HG02642 (cell line): ENCODE data around the gene TBC1D16.

Experiments used
- ATAC-seq: cut with Tn5 transposase; IDR thresholded peaks from one replicate; pipeline ENCODE4 v1.9.1; 2021; ENCODE audit warnings: mild to moderate bottlenecking; ENCODE audit not compliant: unreplicated experiment, poor library complexity

Gene TBC1D16

DNA sequence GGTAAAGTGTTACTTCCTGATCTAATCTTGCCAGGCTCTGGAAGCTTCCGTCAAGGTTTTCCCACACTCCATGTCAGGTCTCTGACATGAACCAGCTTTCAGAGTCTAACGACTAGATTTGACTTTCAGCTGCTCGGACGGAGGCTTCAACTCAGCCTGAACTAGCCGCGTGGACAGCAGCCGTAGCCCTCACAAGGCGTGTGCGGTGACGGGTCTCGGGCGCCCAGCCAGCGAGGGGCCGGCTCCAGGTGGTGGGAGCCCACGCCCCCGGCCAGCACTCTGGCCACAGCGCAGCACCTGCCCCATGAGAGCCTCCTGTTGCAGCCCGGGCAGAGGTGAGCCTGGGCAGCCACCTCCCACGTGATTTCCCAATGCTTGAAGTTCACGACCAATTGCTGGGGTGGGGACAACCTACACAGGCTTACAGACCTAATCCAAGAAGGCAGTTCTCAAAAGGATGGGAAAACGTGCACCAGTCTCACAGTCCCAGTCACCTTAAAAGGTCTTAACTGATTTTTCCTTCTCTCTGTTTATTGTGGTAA is 45.5 kb downstream of the TBC1D16 start:
- no peak for ATAC-seq

DNA sequence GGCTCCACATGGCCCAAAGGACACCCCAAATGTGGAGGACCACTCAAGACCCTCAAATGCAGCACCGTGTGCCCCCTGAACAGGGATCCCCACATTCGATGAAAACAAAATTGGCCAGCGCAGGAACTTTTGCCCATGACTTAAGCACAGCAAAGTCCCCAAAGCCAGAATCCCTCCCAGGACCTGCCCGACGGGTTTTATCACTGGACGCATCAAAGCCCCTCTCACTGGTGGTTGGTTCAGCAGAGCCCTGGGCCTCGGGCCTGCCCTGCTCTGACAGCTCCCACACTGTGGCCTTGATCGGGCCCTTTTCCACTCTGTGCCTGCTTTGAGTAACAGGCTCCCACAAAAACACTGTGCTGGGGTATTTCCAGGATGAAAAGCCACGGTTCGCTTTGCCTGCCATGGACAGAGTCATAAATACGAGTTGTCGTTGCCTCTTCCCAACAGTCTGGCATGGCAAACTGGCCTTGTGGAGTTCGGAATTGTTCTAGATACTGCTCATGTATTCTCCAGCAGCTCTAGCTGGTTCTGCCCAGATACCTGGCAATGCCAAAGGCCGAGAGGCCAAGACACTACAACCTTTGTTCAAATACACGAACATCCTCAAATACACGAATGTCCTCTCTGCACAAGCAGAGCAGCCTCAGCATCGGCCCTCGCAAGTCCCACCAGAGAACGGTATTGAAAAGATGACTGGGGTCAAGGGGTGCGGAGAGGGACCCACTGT is 46.4 kb downstream of the TBC1D16 start:
- no peak for ATAC-seq

DNA sequence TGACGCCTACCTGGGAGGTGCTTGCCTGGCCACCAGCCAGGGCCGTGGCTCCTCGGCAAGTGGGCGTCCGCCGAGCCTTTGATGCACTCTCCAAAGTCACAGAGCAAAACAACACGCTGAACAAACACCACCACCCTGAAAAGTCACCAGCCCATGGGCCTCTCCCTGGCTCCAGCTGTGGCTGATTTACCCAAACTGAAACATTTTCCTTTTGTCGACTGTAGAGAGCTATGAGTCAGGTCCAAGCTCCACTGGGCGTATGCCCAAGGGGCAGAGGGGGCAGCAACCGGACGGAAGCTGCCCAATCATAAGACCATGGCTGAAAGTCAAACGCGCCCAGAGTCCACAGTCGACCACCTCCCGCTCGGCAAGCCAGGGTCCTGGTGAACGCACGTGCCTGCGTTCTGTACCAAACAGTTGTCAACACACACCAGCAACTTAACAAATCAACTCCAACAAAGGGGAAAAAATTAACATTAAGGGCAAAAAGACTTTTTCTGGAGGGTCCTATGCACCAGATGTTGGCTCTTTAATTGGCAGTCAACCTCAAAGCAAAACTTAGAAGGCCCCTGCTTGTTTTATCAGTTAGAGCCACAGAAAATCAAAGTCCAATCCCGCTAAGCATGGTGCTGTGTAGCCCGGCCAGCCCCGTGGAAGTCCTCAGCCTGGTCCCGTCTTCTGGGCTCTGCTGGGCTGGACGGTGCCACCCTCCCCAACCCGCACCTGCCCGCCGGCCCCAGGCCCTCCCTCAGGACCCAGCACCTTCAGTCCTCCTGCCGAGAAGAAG is 47.3 kb downstream of the TBC1D16 start:
- no peak for ATAC-seq

DNA sequence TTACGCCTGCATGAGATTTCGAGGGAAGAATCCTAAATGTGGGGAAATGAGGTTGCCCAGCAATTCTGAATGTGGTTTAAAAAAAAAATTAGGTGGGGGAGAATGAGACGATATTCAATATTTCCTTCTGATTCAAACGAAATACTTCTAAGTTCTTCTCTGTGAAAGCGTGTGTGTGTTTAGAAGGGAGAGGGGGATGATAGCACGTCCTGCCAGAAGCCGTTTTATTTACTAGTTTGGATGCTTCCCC is 47.8 kb downstream of the TBC1D16 start:
- no peak for ATAC-seq

DNA sequence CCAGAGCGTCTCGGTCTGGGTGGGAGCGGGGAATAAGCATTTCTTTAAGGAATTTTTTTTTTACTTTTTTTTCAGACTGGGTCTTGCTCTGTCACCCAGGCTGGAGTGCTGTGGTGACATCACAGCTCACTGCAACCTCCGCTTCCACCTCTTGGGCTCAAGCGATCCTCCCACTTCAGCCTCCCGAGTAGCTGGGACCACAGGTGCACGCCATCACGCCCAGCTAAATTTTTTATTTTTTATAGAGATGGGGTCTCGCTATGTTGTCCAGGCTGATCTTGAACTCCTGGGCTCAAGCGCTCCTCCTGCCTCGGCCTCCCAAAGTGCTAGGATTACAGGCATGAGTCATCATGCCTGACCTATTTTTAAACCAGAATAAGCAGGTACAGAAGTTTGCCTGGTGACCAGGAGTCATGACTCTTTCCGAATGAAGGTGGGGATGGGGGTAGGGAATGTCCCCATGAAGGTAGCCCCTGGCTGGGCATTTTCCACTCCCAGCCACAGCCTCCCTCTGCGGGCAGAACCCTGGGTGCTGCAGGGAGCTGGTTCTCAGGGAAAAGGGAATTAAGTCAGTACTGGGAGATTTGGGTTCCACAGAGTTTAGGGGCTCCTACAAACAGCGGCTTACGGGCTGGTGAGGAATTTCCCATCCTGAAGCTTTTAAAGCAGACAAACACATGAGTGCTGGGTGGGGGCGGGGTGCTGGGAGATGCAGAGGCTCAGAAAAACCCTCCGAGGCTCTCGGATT is 48.3 kb downstream of the TBC1D16 start:
- no peak for ATAC-seq

DNA sequence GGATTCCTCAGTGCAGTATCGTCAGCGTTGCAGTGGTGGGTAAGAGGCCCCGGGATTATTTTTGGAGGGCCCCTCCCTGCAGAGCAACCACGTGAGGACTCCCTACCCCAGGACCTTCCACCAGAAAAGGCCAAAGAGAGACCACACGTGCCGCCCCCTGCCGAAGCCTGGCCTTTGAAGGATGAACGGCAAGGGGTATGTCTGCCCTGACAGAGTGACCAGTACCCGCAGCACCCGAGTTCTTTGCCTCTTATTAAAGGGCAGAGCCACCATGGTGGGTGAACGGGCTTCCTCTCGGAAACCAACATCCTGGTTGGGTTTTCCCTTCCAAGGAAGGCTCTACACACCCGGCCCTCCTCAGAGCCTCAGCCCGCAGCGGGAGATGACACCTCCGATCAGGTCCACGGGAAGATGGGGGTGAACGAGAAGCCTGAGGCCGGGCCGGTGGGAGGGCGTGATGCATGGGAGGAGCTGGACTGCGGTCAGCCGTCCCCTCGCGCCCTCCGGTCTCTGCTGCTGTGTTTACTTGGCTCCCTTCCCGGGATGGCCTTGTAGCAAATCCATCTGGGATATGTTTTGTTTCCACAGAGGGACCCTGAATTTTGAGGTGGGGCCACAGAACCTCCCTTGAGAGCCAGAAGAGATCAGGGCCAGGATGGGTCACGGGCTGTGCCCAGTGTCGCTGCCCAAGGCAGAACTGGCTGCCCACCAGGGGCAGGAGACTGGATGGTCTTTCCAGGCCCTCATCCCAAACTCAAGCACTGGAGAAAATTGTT is 49.1 kb downstream of the TBC1D16 start:
- no peak for ATAC-seq

DNA sequence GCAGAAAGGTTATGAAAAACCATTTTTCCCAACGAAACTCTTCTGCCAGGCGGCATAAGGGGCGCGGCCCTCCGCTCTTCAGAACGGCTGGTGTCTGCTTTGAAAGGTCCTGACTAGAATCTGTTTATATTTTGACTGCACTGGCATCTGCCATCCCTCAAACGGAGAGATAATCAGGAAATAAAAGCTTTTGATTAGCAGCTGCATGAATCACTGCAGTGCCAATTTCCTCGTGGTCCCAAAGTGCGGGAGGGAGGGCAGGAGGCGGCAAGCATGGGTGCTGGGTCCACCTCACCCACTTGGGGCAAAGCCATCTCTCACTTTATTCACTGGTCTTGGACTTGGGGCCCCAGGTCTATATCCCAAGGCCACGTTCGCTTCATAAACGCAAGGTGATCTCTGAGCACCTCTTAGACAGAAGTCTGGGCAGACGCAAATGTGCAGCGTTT is 49.7 kb downstream of the TBC1D16 start:
- no peak for ATAC-seq

DNA sequence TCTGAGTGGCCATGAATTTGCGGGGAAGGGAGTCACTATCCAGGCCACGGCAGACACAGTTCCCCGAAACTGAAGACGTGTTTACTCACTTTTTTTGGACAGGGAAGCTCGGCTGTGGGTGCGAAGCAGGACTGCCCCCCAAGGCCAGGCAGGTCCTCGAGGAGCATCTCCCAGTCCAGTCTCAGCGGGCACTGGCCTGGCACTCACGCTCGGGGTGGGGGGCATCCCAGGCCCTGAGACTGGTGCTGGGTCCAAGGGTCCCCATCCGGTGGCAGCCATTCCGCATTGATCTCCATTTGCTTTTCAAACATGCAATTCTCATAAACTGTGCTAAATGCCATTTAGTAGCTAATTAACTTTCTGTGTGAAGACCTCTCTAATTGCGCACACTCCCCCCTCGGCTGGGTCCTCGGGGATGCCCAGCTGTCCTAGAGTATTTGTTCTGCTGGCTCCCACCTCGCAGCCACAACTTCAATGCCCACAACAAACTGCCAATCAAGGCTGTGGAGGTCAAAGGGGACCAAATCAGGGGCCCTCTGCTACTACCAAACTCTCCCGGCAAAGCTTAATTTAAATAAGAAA is 50.2 kb downstream of the TBC1D16 start:
- no peak for ATAC-seq

DNA sequence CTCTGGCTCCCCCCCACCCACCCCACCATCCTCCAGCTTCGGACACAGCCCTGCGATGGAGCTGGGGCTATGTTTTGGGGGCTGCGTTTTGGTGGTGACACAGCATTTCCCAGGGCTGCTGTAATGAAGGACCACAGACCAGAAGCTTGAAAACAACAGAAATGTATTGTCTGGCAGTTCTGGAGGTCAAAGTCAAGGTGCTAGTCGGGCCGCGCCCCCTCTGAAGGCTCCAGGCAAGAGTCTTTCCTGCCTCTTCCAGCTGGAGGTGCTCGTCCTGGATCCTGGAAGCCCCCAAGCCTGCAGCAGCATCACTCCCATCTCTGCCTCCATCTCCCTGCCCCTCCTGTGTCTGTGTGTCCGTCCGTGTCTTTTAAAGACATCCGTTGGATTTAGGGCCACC is 50.8 kb downstream of the TBC1D16 start:
- no peak for ATAC-seq

DNA sequence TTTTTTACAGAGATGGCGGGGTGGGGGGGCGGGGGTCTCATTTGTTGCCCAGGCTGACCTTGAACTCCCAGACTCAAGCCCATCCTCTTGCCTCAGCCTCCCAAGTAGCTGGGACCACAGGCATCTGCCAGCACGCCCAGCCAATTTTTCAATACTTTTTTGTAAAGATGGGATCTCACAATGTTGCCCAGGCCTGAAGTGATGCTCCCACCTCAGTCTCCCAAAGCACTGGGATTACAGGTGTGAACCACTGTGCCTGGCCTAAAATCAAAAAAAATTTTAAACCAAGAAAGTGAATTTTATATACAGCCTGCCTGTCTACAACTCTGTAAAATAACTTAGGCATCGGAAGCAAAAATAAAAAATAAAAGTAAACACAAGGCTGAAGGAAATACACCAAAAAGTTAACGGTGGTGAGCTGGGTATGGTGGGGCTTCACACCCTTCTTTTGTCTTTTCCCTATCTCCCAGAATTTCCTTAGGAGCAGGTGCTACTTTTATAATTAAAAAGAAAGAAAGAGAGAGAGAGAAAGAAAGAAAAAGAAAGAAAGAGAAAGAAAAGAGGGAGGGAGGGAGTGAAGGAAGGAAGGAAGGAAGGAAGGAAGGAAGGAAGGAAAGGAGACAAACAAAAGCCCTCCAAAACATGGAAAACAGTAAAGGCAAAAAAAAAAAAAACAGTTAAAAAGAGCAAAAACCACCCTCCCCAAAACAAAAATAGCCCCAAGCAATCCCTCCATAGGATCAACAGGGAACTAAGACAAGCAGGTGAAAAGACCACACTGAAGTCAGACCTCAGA is 51.4 kb downstream of the TBC1D16 start:
- no peak for ATAC-seq

DNA sequence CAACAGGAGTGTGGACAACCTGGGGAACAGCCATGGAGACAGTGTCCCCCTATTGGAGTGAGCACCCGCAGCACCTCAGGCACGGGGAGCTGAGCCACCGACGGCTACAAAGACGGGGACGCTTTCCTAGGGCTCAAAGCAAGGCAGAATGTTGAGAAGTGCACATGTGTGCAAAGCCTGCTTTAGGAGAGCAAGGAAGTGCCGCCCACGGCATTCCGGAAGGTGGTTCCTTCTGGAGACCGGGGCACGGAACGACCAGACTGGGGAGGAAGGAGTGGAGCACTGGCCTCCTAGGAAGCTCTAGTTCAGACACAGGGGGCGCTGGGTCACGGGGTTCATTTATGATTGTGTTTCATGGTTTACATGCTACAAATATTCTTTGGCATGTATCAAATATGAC is 52.2 kb downstream of the TBC1D16 start:
- no peak for ATAC-seq

DNA sequence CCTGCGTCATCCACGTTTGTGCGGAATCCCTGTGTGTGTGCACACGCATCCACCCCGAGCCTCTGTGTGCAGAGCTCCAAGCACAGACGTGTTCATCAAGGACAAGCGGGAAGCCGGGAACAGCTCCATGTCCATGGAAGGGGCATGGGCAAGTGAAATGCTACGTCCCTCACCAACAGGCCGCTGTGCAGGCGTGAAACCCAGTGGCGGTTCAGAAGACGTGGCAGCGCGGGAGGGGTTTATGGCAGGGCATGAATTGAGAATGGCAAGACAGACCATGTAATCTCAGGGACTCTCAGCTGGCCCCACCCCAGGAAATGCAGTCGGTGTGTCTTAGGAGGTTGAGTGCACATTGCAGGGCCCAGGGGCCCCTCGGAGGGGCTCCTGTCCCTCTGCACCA is 52.7 kb downstream of the TBC1D16 start:
- ATAC-seq, result no peak

DNA sequence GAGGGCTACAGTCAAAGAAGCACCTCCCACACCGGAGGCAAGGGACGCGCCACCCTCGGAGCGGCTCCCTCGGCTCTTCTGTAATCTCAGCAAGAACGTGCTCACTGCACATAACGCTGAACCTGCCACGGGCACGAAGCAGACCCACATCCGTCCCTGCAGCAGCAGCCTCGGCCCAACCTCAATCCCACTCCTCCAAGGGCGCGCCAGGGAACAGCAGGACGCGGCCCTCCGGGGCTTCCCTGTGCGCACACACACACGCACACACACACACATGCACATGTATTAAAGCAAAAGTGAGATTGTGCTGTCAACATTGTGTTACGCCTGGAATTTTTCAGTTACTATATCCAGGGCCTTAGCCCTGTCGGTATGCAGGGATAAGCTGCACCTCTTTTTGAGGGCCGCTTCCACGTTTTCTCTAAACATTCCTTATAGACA is 54.0 kb downstream of the TBC1D16 start:
- no peak for ATAC-seq

DNA sequence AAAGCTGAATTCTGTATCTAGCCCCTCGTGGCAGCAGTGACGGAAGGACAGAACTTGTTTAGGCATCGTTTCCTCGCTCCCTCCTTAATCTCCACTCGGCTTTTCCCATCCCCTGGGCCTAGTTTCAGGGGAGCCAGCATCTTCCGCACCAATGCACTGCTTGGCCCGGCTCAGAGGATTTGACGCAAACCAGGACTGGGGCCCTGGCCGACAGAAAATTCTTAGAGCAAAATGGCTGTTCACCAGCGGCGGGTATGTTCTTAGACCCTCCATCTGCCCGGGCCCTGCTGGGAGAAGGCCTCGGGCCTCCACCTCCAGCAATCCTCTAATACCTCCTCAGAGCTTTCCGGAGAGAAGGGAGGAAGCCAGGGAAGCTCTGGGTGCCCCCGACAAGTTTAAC is 54.6 kb downstream of the TBC1D16 start:
- no peak for ATAC-seq

DNA sequence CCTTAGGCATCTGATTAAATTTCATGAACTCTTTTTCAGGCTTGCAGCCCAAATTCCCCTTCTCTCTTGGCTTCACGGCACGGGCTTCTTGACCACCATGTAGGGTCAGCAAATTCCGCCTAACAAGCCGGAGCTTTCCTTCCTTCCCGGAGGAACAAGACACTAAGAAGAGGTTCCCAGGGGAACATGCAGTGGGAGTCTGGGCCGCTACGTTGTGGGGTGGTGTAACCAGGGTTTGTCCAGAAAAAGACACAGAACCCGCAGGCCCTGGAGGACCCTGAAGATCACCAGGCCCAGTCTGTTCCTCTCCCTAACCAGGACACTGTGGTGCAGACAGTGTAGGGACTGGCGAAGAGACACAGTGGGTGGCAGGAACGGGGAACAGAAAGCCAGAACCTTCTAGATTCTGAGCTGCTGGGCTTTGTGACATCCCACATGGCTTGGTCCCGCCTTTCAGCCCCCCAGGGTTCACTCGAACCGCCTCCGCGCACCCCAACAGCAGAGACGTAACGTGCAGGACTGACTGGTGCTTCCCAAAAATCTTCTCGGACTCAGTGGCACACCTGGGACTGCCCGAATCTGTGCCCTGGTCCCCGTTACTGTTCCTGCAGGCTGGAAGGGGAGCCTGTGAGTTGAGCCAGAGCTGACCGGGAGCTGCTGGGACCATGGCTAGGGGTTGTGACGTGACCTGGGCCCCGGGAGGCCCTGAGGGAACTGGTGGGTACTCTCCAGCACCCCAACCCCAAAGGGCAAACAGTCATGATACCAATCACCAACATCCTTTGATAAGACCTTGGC is 55.2 kb downstream of the TBC1D16 start:
- ATAC-seq, result no peak

DNA sequence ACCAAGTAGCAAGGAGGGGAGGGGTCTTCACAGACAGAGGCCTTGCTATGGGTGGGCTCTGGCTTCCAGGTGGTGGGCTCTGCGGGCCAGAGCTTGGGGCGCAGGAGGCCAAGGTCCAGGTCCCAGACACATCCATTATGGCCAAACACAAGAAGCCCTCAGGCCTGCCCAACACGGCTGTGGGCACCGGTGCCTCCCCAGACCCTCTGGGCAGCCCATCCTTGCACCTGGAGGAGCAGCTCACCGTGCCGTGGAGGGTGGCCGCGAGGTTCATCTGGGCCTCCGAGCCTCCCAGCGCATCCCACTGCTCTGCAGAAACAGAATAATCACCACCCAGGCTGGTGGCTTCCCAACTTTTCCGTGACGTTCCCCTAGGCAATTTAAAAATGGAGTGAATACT is 55.9 kb downstream of the TBC1D16 start:
- ATAC-seq, result no peak

DNA sequence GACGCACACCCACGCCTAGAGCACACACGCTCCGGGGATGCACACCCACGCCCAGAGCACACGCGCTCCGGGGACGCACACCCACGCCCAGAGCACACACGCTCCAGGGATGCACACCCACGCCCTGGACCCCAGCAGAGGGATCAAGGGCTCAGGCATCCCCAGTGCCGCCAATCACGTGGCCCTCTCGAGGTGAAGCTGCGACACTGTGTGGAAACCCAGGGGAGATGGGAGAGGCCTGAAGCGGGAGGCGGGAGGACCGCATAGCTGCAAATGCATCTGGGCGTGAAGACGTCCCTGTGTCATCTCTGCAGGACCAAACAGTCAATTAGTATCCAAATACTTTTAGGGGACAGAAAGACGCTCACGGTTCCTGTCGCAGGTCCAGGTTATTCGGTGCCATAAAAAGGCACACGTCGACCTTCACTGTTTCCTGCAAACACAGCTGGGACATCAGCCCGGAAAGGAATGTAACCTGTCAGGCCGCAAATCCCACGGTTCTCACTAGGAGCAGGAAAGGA is 56.4 kb downstream of the TBC1D16 start:
- ATAC-seq, result no peak

DNA sequence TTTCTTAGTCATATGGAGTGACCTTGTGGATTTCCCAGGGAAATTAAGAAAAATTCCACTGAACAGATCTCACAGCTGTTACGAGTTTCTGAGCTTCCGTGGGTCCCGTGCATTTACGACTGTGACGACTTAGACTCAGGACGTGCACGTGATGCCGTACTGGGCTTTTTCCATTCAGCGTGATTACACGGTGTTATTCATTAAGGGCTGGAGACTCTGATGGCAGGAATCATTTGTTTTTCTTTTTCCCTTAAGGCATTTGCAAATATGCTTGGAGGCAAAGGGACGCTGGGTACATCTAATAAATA is 57.2 kb downstream of the TBC1D16 start:
- no peak for ATAC-seq
